Cardiac muscle cell (in vitro differentiated cells and primary cell): Measurements from ENCODE around the gene TNRC6C. TPM values are rescaled to one million over a fixed set of nuclear protein-coding genes. Genes with fewer than 3 reads are reported as not detected.

Experiments used
- DNase-seq, 2 donors: peaks; one replicate each; pipeline versions ENCODE4 v3.0.0 to v3.0.0-alpha.2; 2010 to 2017; ENCODE audit warnings: low read depth in 1 of 2, low spot score in 1 of 2
- H3K27ac ChIP-seq: fragments of 200-600 bp; sonication (generic); 2 replicates; pipeline ENCODE4 v1.5.1; 2016
- H3K27me3 ChIP-seq: fragments of 200-600 bp; sonication (generic); 2 replicates; pipeline ENCODE4 v1.6.0; 2016; ENCODE audit warnings: control low read depth
- H3K36me3 ChIP-seq: fragments of 200-600 bp; sonication (generic); 2 replicates; pipeline ENCODE4 v1.5.1; 2016; ENCODE audit warnings: control low read depth
- H3K4me1 ChIP-seq: fragments of 200-600 bp; sonication (generic); 2 replicates; pipeline ENCODE4 v1.8.1; 2017; ENCODE audit warnings: low read depth, mild to moderate bottlenecking, mixed run types
- H3K4me3 ChIP-seq: fragments of 200-600 bp; sonication (generic); 2 replicates; pipeline ENCODE4 v1.5.1; 2016; ENCODE audit warnings: mild to moderate bottlenecking
- H3K9me3 ChIP-seq: fragments of 200-600 bp; sonication (generic); 2 replicates; pipeline ENCODE4 v1.5.1; 2017; ENCODE audit warnings: low read depth, mild to moderate bottlenecking, control low read depth
- CTCF ChIP-seq: IDR thresholded peaks from 2 replicates; pipeline ENCODE4 v1.5.1; 2012; ENCODE audit warnings: low read depth, mild to moderate bottlenecking, low read length
- polyA plus RNA-seq: library from polyadenylated mRNA; unstranded; fragments of >200 nt; fragmentation: Nextera tagmentation; extraction: Ambion mirVana; gene quantifications from 2 replicates; pipeline ENCODE4 v1.2.1, GENCODE V29; 2016
- total RNA-seq: library from RNA; depleted of rRNA; stranded (reverse); fragments of >200 nt; gene quantifications from 2 replicates; pipeline ENCODE4 v1.2.3, GENCODE V29; 2016

TNRC6C gene
- total and polyA plus RNA-seq, 2 experiments from 2014 or later, result 6.5 to 13.3 TPM

- Histone ChIP-seq H3K4me3 (no peak overlapping the region), H3K4me1 (peaks cover 14% of the 10 kb centered on the region)
Observed at GRCh38 chr17:78122216-78122930, 163.9 kb downstream of the TNRC6C start.

GRCh38 chr17:78122931-78123249, 164.4 kb downstream of the TNRC6C start:
- Histone ChIP-seq H3K27ac (no peak overlapping the region), H3K9me3 (no peaks in the 10 kb centered on the region), H3K4me3 (no peak overlapping the region), H3K27me3 (no peaks in the 10 kb centered on the region), H3K36me3 (peaks cover 19% of the 10 kb centered on the region), H3K4me1 (peaks cover 14% of the 10 kb centered on the region)
- DNase-seq, result no peak
- TF ChIP-seq CTCF, result no peak

More at GRCh38 chr17:78122216-78122930, 163.9 kb downstream of the TNRC6C start:
- TF ChIP-seq CTCF, result no peak
- Histone ChIP-seq H3K27me3 (no peaks in the 10 kb centered on the region), H3K9me3 (no peaks in the 10 kb centered on the region), H3K27ac (no peak overlapping the region), H3K36me3 (peaks cover 19% of the 10 kb centered on the region)
- DNase-seq, result no peak

- Histone ChIP-seq H3K36me3 (peaks cover 19% of the 10 kb centered on the region), H3K4me1 (peaks cover 14% of the 10 kb centered on the region), H3K27me3 (no peaks in the 10 kb centered on the region), H3K9me3 (no peaks in the 10 kb centered on the region), H3K27ac (no peak overlapping the region), H3K4me3 (no peak overlapping the region)
- DNase-seq, result no peak
- TF ChIP-seq CTCF, result no peak
Observed at GRCh38 chr17:78123258-78123929, 164.9 kb downstream of the TNRC6C start.

- Histone ChIP-seq H3K36me3 (peaks cover 19% of the 10 kb centered on the region), H3K4me3 (no peak overlapping the region), H3K27ac (no peak overlapping the region), H3K27me3 (no peaks in the 10 kb centered on the region), H3K4me1 (peaks cover 14% of the 10 kb centered on the region), H3K9me3 (no peaks in the 10 kb centered on the region)
- no peak for TF ChIP-seq CTCF
- DNase-seq, result no peak
Observed at GRCh38 chr17:78124081-78124835, 165.8 kb downstream of the TNRC6C start.

GRCh38 chr17:78124836-78125137, 166.3 kb downstream of the TNRC6C start:
- peak overlapping the region; percentile 88 for H3K27ac ChIP-seq
- H3K27me3 ChIP-seq, result no peaks in the 10 kb centered on the region
- H3K9me3 ChIP-seq, result no peaks in the 10 kb centered on the region
- H3K4me1 ChIP-seq, result peaks cover 14% of the 10 kb centered on the region
- no peak for TF ChIP-seq CTCF
- H3K4me3 ChIP-seq, result no peak overlapping the region
- H3K36me3 ChIP-seq, result peaks cover 19% of the 10 kb centered on the region
- no peak for DNase-seq
